Hepatocyte (in vitro differentiated cells): ENCODE measurements around the gene TNS3. TPM values are rescaled to one million over a fixed set of nuclear protein-coding genes. Genes with fewer than 3 reads are reported as not detected.
"Not testable (repeated sequence)": the region's sequence is repeated elsewhere in the genome, so short reads cannot be mapped to it uniquely, and the experiment has no call there.

ENCODE experiments used
- DNase-seq: peaks from one replicate; pipeline ENCODE4 v3.0.0-alpha.2; 2016; ENCODE audit warnings: low spot score
- H2AFZ ChIP-seq: fragments of 200-600 bp; sonication (generic); 2 replicates; pipeline ENCODE4 v1.6.0; 2016; ENCODE audit warnings: antibody characterized with exemption, mild to moderate bottlenecking
- H3K27ac ChIP-seq: fragments of 200-600 bp; sonication (generic); 2 replicates; pipeline ENCODE4 v1.5.1; 2016; ENCODE audit warnings: mild to moderate bottlenecking
- H3K27me3 ChIP-seq: fragments of 200-600 bp; sonication (generic); 2 replicates; pipeline ENCODE4 v1.6.1; 2016
- H3K36me3 ChIP-seq: fragments of 200-600 bp; sonication (generic); replicated peaks from 2 replicates; pipeline ENCODE4 v1.5.1; 2016; ENCODE audit warnings: low read depth; ENCODE audit not compliant: insufficient read depth
- H3K4me1 ChIP-seq: fragments of 200-600 bp; sonication (generic); 2 replicates; pipeline ENCODE4 v1.5.1; 2016; ENCODE audit warnings: mild to moderate bottlenecking, moderate library complexity; ENCODE audit not compliant: insufficient read depth
- H3K4me2 ChIP-seq: fragments of 200-600 bp; sonication (generic); 2 replicates; pipeline ENCODE4 v1.6.0; 2016
- H3K4me3 ChIP-seq: fragments of 200-600 bp; sonication (generic); 2 replicates; pipeline ENCODE4 v1.5.1; 2016; ENCODE audit warnings: mild to moderate bottlenecking
- H3K79me2 ChIP-seq: fragments of 200-600 bp; sonication (generic); 2 replicates; pipeline ENCODE4 v1.6.0; 2017; ENCODE audit warnings: mild to moderate bottlenecking
- H3K9me2 ChIP-seq: fragments of 200-600 bp; sonication (generic); replicated peaks from 2 replicates; pipeline ENCODE4 v1.6.0; 2017; ENCODE audit warnings: mild to moderate bottlenecking; ENCODE audit not compliant: insufficient read depth
- H3K9me3 ChIP-seq: fragments of 200-600 bp; sonication (generic); 2 replicates; pipeline ENCODE4 v1.5.1; 2016; ENCODE audit warnings: low read depth, mild to moderate bottlenecking
- H4K20me1 ChIP-seq: fragments of 200-600 bp; sonication (generic); 2 replicates; pipeline ENCODE4 v1.6.0; 2016; ENCODE audit warnings: mild to moderate bottlenecking; ENCODE audit not compliant: insufficient read depth, poor library complexity, severe bottlenecking
- EZH2 ChIP-seq: fragments of 200-600 bp; sonication (generic); IDR thresholded peaks from 2 replicates; pipeline ENCODE4 v1.6.1; 2016; ENCODE audit warnings: antibody characterized with exemption, mild to moderate bottlenecking, borderline replicate concordance
- EZH2phosphoT487 ChIP-seq: fragments of 200-600 bp; sonication (generic); IDR thresholded peaks from one replicate; pipeline ENCODE4 v1.6.1; 2018; ENCODE audit warnings: antibody characterized with exemption, mild to moderate bottlenecking, low read depth, moderate library complexity; ENCODE audit not compliant: unreplicated experiment, severe bottlenecking
- WGBS: methylation state at CpG from one replicate; pipeline ENCODE4 v1.1.6; 2016; ENCODE audit warnings: low lambda C conversion rate; ENCODE audit errors: missing lambda C conversion rate; 5-methylcytosine and 5-hydroxymethylcytosine counted together
- polyA plus RNA-seq: library from polyadenylated mRNA; unstranded; fragments of >200 nt; fragmentation: Nextera tagmentation; extraction: Ambion mirVana; gene quantifications from 2 replicates; pipeline ENCODE4 v1.2.1, GENCODE V29; 2016
- total RNA-seq: library from RNA; depleted of rRNA; stranded (reverse); fragments of >200 nt; gene quantifications from 2 replicates; pipeline ENCODE4 v1.2.3, GENCODE V29; 2014
- TF ChIP-seq, protein P1 (sequence below): fragments of 200-600 bp; sonication (generic); IDR thresholded peaks from 2 replicates; pipeline ENCODE4 v1.5.1; 2016; ENCODE audit warnings: antibody characterized with exemption, mild to moderate bottlenecking; ENCODE audit not compliant: poor library complexity

Gene TNS3
- total and polyA plus RNA-seq, 2 experiments from 2014 or later, result 30.0 to 73.3 TPM

DNA sequence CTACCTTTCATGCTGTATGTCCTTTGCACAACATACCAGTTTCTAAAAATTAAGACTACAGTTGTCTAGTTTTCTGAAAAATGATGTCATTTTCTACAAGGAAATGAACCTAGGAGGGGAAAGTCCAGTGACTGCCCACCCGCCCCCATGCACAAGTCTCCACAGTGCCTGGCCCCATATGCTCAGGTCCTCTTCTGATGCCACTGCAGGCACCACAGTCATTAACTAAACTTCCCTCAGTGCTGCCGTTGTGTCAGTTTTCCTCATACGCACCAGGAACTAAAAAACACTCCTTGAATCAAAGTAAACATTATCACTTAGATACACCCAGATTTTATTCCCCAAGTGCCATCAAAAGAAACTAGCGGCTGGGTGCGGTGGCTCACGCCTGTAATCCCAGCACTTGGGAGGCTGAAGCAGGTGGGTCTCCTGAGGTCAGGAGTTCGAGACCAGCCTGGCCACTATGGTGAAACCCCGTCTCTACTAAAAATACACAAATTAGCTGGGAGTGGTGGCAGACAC, 6.9 kb upstream of the TNS3 start:
- no peaks in the 10 kb centered on the region for H3K36me3 ChIP-seq
- H3K79me2 ChIP-seq, result no peaks in the 10 kb centered on the region
- H3K9me3 ChIP-seq, result no peaks in the 10 kb centered on the region
- peak overlapping the region; percentile 43 for H3K27ac ChIP-seq
- H3K4me3 ChIP-seq, result no peak overlapping the region
- H4K20me1 ChIP-seq, result no peaks in the 10 kb centered on the region
- DNase-seq, result peak; percentile 37
- peaks cover 15% of the 10 kb centered on the region for H3K4me1 ChIP-seq
- no peaks in the 10 kb centered on the region for H3K27me3 ChIP-seq
- H2AFZ ChIP-seq, result no peak overlapping the region
- TF ChIP-seq EZH2phosphoT487 (no peak), EZH2 (no peak)
- TF ChIP-seq, protein P1, sequence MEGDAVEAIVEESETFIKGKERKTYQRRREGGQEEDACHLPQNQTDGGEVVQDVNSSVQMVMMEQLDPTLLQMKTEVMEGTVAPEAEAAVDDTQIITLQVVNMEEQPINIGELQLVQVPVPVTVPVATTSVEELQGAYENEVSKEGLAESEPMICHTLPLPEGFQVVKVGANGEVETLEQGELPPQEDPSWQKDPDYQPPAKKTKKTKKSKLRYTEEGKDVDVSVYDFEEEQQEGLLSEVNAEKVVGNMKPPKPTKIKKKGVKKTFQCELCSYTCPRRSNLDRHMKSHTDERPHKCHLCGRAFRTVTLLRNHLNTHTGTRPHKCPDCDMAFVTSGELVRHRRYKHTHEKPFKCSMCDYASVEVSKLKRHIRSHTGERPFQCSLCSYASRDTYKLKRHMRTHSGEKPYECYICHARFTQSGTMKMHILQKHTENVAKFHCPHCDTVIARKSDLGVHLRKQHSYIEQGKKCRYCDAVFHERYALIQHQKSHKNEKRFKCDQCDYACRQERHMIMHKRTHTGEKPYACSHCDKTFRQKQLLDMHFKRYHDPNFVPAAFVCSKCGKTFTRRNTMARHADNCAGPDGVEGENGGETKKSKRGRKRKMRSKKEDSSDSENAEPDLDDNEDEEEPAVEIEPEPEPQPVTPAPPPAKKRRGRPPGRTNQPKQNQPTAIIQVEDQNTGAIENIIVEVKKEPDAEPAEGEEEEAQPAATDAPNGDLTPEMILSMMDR, result no peak
- H3K4me2 ChIP-seq, result no peak overlapping the region
- no peaks in the 10 kb centered on the region for H3K9me2 ChIP-seq
- WGBS, result 91% methylated on average over 8 of the region's 8 CpGs

DNA sequence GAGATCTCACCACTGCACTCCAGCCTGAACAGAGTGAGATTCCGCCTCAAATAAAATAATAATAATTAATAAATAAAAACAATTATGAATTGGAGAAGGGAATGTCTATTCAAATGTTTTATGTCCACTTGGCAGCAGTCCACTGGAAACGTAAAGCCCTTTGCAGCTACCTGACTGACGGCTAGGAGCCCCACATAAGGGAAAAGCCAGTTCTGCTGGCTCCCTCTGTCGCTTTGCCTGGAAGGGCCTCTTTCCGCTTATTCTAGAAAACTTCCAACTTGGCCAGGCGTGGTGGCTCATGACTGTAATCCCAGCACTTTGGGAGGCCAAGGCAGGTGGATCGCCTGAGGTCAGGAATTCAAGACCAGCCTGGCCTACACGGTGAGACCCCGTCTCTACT, 6.1 kb upstream of the TNS3 start:
- peaks cover 16% of the 10 kb centered on the region for H3K4me1 ChIP-seq
- TF ChIP-seq EZH2, result no peak
- TF ChIP-seq, protein P1, result no peak
- no peak for TF ChIP-seq EZH2phosphoT487
- H3K9me2 ChIP-seq, result no peaks in the 10 kb centered on the region
- peaks cover under 1% of the 10 kb centered on the region for H3K79me2 ChIP-seq
- whole genome bisulfite sequencing, result 88% methylated on average over 9 of the region's 9 CpGs
- no peaks in the 10 kb centered on the region for H3K27me3 ChIP-seq
- no peak overlapping the region for H3K27ac ChIP-seq
- DNase-seq, result peak; percentile 11
- H3K9me3 ChIP-seq, result no peaks in the 10 kb centered on the region
- no peak overlapping the region for H3K4me3 ChIP-seq
- H4K20me1 ChIP-seq, result no peaks in the 10 kb centered on the region
- H2AFZ ChIP-seq, result no peak overlapping the region
- no peak overlapping the region for H3K4me2 ChIP-seq
- no peaks in the 10 kb centered on the region for H3K36me3 ChIP-seq

DNA sequence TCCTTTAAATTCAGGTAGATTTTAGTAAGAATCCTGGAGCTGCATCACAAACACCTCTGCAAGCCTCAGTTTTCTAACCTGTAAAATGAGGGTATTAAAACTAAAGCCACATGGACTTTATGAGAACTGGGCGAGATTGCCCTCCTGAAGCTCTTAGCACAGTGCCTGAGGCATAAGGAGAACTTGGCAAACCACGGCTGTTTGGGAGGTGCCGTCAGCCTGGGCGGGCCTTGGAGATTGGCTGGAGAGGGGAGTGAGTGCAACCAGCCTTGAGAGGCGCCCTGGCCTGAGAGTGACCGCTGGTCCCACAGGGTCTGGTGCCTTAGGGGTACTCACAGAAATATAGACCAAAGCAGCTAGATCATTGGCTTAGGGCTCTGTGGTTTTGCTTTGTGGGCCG, 5.4 kb upstream of the TNS3 start:
- Histone ChIP-seq H2AFZ (no peak overlapping the region), H3K27ac (no peak overlapping the region), H3K4me3 (no peak overlapping the region), H3K4me1 (peaks cover 21% of the 10 kb centered on the region), H3K4me2 (no peak overlapping the region), H3K9me2 (no peaks in the 10 kb centered on the region), H4K20me1 (no peaks in the 10 kb centered on the region), H3K79me2 (peaks cover 7% of the 10 kb centered on the region), H3K9me3 (no peaks in the 10 kb centered on the region), H3K27me3 (no peaks in the 10 kb centered on the region), H3K36me3 (no peaks in the 10 kb centered on the region)
- WGBS, result 87% methylated on average over 7 of the region's 7 CpGs
- no peak for TF ChIP-seq EZH2
- TF ChIP-seq, protein P1, result no peak
- no peak for TF ChIP-seq EZH2phosphoT487
- DNase-seq, result no peak

DNA sequence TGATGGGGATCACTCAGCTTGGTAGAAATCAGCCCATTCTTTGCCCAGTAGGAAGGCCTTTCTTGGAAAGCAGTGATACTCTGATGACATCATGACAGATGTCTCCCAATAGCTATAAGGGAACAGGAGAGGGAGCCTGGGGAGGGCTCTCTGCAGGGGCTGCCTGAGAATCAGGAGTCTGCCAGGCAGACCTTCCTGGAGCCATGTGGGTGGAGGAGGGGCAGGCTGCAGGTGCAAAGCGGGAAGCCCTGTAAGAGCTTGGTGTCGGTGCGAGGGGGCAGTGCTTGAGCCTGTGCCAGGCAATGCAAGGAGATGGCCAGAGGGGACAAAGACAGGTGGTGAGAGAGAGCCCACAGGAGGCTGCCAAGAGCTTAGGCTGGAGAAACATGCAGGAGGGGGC, 5.0 kb upstream of the TNS3 start:
- H3K4me3 ChIP-seq, result no peak overlapping the region
- peaks cover 20% of the 10 kb centered on the region for H3K4me1 ChIP-seq
- 100% methylated on average over 3 of the region's 3 CpGs for WGBS
- no peaks in the 10 kb centered on the region for H3K9me3 ChIP-seq
- DNase-seq, result peak; percentile 3
- H3K27me3 ChIP-seq, result no peaks in the 10 kb centered on the region
- H2AFZ ChIP-seq, result no peak overlapping the region
- no peaks in the 10 kb centered on the region for H3K9me2 ChIP-seq
- H3K79me2 ChIP-seq, result peaks cover 10% of the 10 kb centered on the region
- H3K4me2 ChIP-seq, result no peak overlapping the region
- H3K36me3 ChIP-seq, result no peaks in the 10 kb centered on the region
- no peaks in the 10 kb centered on the region for H4K20me1 ChIP-seq
- H3K27ac ChIP-seq, result no peak overlapping the region
- TF ChIP-seq, protein P1, result no peak
- no peak for TF ChIP-seq EZH2phosphoT487
- no peak for TF ChIP-seq EZH2

DNA sequence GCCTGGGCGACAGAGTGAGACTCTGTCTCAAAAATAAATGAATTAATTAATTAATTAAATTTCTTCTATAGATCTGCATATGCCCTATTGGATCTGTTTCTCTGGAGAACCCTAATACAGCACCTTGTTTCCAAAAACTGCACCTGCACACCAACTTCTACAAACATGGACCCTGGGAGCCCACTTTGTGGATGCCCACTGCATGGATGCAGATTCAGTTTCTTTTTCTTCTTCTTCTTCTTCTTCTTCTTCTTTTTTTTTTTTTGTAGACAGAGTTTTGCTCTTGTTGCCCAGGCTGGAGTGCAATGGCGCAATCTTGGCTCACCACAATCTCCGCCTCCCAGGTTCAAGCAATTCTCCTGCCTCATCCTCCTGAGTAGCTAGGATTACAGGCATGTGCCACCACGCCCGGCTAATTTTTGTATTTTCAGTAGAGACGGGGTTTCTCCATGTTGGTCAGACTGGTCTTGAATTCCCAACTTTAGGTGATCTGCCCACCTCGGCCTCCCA, 4.3 kb upstream of the TNS3 start:
- not testable (repeated sequence) for H3K27me3 ChIP-seq, H3K9me2 ChIP-seq, H3K27ac ChIP-seq, H3K9me3 ChIP-seq, H3K4me3 ChIP-seq, DNase-seq, H3K4me2 ChIP-seq, H2AFZ ChIP-seq, H3K36me3 ChIP-seq, H4K20me1 ChIP-seq
- peaks cover 16% of the 10 kb centered on the region for H3K79me2 ChIP-seq
- 98% methylated on average over 7 of the region's 7 CpGs for WGBS
- peaks cover 13% of the 10 kb centered on the region for H3K4me1 ChIP-seq
